Measurements from ENCODE around the gene KSR1.

DNA sequence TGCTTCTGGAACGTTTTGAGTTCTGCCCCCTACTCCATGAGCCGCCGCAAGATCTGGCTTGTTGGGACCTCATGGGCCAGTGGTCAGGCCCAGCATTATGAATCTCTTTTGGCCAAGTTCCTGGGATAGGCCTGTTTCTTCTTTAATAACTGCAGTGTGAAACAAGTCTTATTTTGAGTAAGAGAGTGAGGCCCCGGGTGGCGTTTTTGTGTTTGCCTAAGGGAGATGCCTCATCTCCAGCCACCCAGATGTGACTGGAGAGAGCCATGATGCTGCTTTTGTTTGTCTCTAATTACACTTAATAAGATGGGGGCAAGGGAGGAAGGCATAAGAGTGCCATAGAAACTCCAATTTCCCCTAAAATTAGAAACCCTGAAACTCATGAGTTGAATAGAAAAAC, 39.8 kb downstream of the KSR1 start:
- TF ChIP-seq, protein P1, sequence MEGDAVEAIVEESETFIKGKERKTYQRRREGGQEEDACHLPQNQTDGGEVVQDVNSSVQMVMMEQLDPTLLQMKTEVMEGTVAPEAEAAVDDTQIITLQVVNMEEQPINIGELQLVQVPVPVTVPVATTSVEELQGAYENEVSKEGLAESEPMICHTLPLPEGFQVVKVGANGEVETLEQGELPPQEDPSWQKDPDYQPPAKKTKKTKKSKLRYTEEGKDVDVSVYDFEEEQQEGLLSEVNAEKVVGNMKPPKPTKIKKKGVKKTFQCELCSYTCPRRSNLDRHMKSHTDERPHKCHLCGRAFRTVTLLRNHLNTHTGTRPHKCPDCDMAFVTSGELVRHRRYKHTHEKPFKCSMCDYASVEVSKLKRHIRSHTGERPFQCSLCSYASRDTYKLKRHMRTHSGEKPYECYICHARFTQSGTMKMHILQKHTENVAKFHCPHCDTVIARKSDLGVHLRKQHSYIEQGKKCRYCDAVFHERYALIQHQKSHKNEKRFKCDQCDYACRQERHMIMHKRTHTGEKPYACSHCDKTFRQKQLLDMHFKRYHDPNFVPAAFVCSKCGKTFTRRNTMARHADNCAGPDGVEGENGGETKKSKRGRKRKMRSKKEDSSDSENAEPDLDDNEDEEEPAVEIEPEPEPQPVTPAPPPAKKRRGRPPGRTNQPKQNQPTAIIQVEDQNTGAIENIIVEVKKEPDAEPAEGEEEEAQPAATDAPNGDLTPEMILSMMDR (IDR thresholded peaks at IDR 0.05), result no peak
- no peak for TF ChIP-seq POLR2A (IDR thresholded peaks at IDR 0.05)
